MM.1S (cell line): ENCODE results near the gene TNK2.

Experiments
- DNase-seq: peaks from one replicate; pipeline ENCODE4 v3.0.0-alpha.2; 2015
- H2AFZ ChIP-seq: fragments of 300-600 bp; sonication (generic); 2 replicates; pipeline ENCODE4 v1.6.0; 2016; ENCODE audit warnings: antibody characterized with exemption, low read length
- H3F3A ChIP-seq: fragments of 300-600 bp; sonication (generic); 2 replicates; pipeline ENCODE4 v1.6.1; 2016; ENCODE audit warnings: mild to moderate bottlenecking, antibody characterized with exemption, low read length, moderate library complexity, mixed read lengths; ENCODE audit not compliant: insufficient read depth
- H3K27ac ChIP-seq: fragments of 300-600 bp; sonication (generic); 2 replicates; pipeline ENCODE4 v1.5.1; 2016; ENCODE audit warnings: mild to moderate bottlenecking, low read length
- H3K27me3 ChIP-seq: fragments of 300-600 bp; sonication (generic); replicated peaks from 2 replicates; pipeline ENCODE4 v1.6.0; 2016; ENCODE audit warnings: low read length; ENCODE audit not compliant: insufficient read depth
- H3K36me3 ChIP-seq: fragments of 300-600 bp; sonication (generic); replicated peaks from 2 replicates; pipeline ENCODE4 v1.6.1; 2016; ENCODE audit warnings: mild to moderate bottlenecking, low read length, mixed read lengths; ENCODE audit not compliant: insufficient read depth
- H3K4me1 ChIP-seq: fragments of 300-600 bp; sonication (generic); 2 replicates; pipeline ENCODE4 v1.6.1; 2016; ENCODE audit warnings: low read length, mixed read lengths
- H3K4me2 ChIP-seq: fragments of 300-600 bp; sonication (generic); 2 replicates; pipeline ENCODE4 v1.6.0; 2016; ENCODE audit warnings: low read depth, low read length
- H3K4me3 ChIP-seq: fragments of 300-600 bp; sonication (generic); 2 replicates; pipeline ENCODE4 v1.5.1; 2016; ENCODE audit warnings: low read length, mixed read lengths
- H3K79me2 ChIP-seq: fragments of 300-600 bp; sonication (generic); 2 replicates; pipeline ENCODE4 v1.6.1; 2016; ENCODE audit warnings: mixed run types, low read length, mixed read lengths
- H3K9ac ChIP-seq: fragments of 300-600 bp; sonication (generic); 2 replicates; pipeline ENCODE4 v1.6.1; 2016; ENCODE audit warnings: low read length, mixed read lengths
- H3K9me2 ChIP-seq: fragments of 300-600 bp; sonication (generic); replicated peaks from 2 replicates; pipeline ENCODE4 v1.6.1; 2016; ENCODE audit warnings: mild to moderate bottlenecking, low read length, mixed read lengths; ENCODE audit not compliant: insufficient read depth
- H3K9me3 ChIP-seq: fragments of 300-600 bp; sonication (generic); replicated peaks from 2 replicates; pipeline ENCODE4 v1.6.1; 2016; ENCODE audit warnings: mild to moderate bottlenecking, low read length, mixed read lengths; ENCODE audit not compliant: insufficient read depth
- H4K20me1 ChIP-seq: fragments of 300-600 bp; sonication (generic); 2 replicates; pipeline ENCODE4 v1.6.1; 2016; ENCODE audit warnings: mild to moderate bottlenecking, low read length, moderate library complexity, mixed read lengths; ENCODE audit not compliant: insufficient read depth
- CTCF ChIP-seq: fragments of 300-600 bp; sonication (generic); IDR thresholded peaks from 2 replicates; pipeline ENCODE4 v1.5.1; 2016; ENCODE audit warnings: antibody characterized with exemption, low read length, mixed read lengths
- EZH2 ChIP-seq: fragments of 300-600 bp; sonication (generic); optimal IDR thresholded peaks from 2 replicates; pipeline ENCODE3; 2017; ENCODE audit warnings: low read depth, mild to moderate bottlenecking, antibody characterized with exemption, low read length, mixed read lengths
- EZH2phosphoT487 ChIP-seq: fragments of 300-600 bp; sonication (generic); IDR thresholded peaks from 2 replicates; pipeline ENCODE4 v1.6.1; 2018; ENCODE audit warnings: antibody characterized with exemption, low read length

TNK2 gene

GRCh38 chr3:195821403-195822130 lies 86.8 kb downstream of the TNK2 start:
- H3K4me1 ChIP-seq: peaks cover 4% of the 10 kb centered on the region; the same call in 1 of the 2 replicates
- TF ChIP-seq EZH2 (no peak), CTCF (no peak), EZH2phosphoT487 (no peak)
- no peaks in the 10 kb centered on the region for H4K20me1 ChIP-seq
- no peak for DNase-seq
- no peaks in the 10 kb centered on the region for H3K9me3 ChIP-seq
- no peaks in the 10 kb centered on the region for H3K79me2 ChIP-seq
- H3F3A ChIP-seq: no peaks in the 10 kb centered on the region
- peak overlapping the region; percentile 28; the same call in 1 of the 2 replicates for H3K4me2 ChIP-seq
- no peak overlapping the region for H2AFZ ChIP-seq
- no peak overlapping the region for H3K4me3 ChIP-seq
- peaks cover 76% of the 10 kb centered on the region for H3K27me3 ChIP-seq
- no peak overlapping the region for H3K9ac ChIP-seq
- no peaks in the 10 kb centered on the region for H3K9me2 ChIP-seq
- no peak overlapping the region for H3K27ac ChIP-seq
- H3K36me3 ChIP-seq: no peaks in the 10 kb centered on the region

GRCh38 chr3:195820901-195821300 lies 87.5 kb downstream of the TNK2 start:
- no peaks in the 10 kb centered on the region for H3K9me3 ChIP-seq
- H3K36me3 ChIP-seq: no peaks in the 10 kb centered on the region
- no peak overlapping the region for H3K9ac ChIP-seq
- DNase-seq: no peak
- TF ChIP-seq CTCF (no peak), EZH2phosphoT487 (no peak), EZH2 (no peak)
- no peaks in the 10 kb centered on the region for H4K20me1 ChIP-seq
- peaks cover 4% of the 10 kb centered on the region; the same call in 1 of the 2 replicates for H3K4me1 ChIP-seq
- H3K79me2 ChIP-seq: no peaks in the 10 kb centered on the region
- H3F3A ChIP-seq: no peaks in the 10 kb centered on the region
- H3K27ac ChIP-seq: no peak overlapping the region
- no peak overlapping the region for H2AFZ ChIP-seq
- H3K4me3 ChIP-seq: no peak overlapping the region
- no peaks in the 10 kb centered on the region for H3K9me2 ChIP-seq
- H3K27me3 ChIP-seq: peaks cover 70% of the 10 kb centered on the region
- H3K4me2 ChIP-seq: no peak overlapping the region

- H3K27ac ChIP-seq: no peak overlapping the region
- H3K79me2 ChIP-seq: no peaks in the 10 kb centered on the region
- H3F3A ChIP-seq: no peaks in the 10 kb centered on the region
- H2AFZ ChIP-seq: no peak overlapping the region
- H3K9me2 ChIP-seq: no peaks in the 10 kb centered on the region
- peaks cover 70% of the 10 kb centered on the region for H3K27me3 ChIP-seq
- H4K20me1 ChIP-seq: no peaks in the 10 kb centered on the region
- no peak overlapping the region for H3K4me2 ChIP-seq
- TF ChIP-seq CTCF: no peak
- no peak for TF ChIP-seq EZH2phosphoT487
- no peak for TF ChIP-seq EZH2
- H3K9ac ChIP-seq: no peak overlapping the region
- no peaks in the 10 kb centered on the region for H3K36me3 ChIP-seq
- H3K4me1 ChIP-seq: peaks cover 4% of the 10 kb centered on the region; the same call in 1 of the 2 replicates
- H3K4me3 ChIP-seq: no peak overlapping the region
- no peaks in the 10 kb centered on the region for H3K9me3 ChIP-seq
- DNase-seq: no peak
These were observed 88.2 kb downstream of the TNK2 start for GRCh38 chr3:195820186-195820585.
